Measurements from ENCODE around the gene EMSY.

DNA sequence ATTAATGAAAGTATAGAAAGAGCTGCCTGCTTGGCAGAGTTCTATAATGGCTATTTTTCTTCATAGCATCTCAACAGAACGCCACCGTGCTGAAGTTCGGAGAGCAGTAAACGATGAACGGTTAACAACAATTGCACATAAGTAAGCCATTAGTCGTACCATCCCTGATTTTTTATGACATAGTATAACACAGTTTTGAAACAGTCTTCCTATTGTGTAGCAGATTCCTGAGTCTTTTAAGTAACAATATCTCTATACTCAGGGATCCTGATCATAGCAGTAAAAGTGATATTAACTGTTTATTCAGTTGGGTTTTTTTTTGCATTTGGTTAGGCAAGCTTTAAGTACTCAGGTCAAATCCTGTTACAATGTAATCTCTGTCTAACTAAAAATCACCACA lies 8.4 kb downstream of the EMSY start:
- TF ChIP-seq, protein P1, sequence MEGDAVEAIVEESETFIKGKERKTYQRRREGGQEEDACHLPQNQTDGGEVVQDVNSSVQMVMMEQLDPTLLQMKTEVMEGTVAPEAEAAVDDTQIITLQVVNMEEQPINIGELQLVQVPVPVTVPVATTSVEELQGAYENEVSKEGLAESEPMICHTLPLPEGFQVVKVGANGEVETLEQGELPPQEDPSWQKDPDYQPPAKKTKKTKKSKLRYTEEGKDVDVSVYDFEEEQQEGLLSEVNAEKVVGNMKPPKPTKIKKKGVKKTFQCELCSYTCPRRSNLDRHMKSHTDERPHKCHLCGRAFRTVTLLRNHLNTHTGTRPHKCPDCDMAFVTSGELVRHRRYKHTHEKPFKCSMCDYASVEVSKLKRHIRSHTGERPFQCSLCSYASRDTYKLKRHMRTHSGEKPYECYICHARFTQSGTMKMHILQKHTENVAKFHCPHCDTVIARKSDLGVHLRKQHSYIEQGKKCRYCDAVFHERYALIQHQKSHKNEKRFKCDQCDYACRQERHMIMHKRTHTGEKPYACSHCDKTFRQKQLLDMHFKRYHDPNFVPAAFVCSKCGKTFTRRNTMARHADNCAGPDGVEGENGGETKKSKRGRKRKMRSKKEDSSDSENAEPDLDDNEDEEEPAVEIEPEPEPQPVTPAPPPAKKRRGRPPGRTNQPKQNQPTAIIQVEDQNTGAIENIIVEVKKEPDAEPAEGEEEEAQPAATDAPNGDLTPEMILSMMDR (IDR thresholded peaks at IDR 0.05; ENCODE audit: insufficient read depth, low read depth, low read length): no peak
- TF ChIP-seq EZH2 (IDR thresholded peaks at IDR 0.05; ENCODE audit: insufficient read depth, low read length): no peak
